AG09309 (cell line): ENCODE measurements around the gene TMEM175.

ENCODE experiments used
- DNase-seq: peaks from one replicate; pipeline ENCODE4 v3.0.0-alpha.2; 2010; ENCODE audit warnings: low read depth
- H3K4me3 ChIP-seq: 2 replicates; pipeline ENCODE4 v1.5.1; 2011; ENCODE audit warnings: mild to moderate bottlenecking, low read depth, low read length, moderate library complexity; ENCODE audit not compliant: control insufficient read depth
- CTCF ChIP-seq: IDR thresholded peaks from 2 replicates; pipeline ENCODE4 v1.5.1; 2011; ENCODE audit warnings: mild to moderate bottlenecking, low read depth, low read length, inconsistent platforms; ENCODE audit not compliant: insufficient read depth, control insufficient read depth; ENCODE audit errors: missing control alignments

Gene TMEM175

GRCh38 chr4:967113-968104, 35.1 kb downstream of the TMEM175 start:
- DNase-seq = no peak
- H3K4me3 ChIP-seq = no peak overlapping the region
- no peak for TF ChIP-seq CTCF

- H3K4me3 ChIP-seq = no peak overlapping the region
- no peak for DNase-seq
- TF ChIP-seq CTCF = no peak
These were observed 36.0 kb downstream of the TMEM175 start for GRCh38 chr4:968221-968620.

GRCh38 chr4:968621-969394, 36.5 kb downstream of the TMEM175 start:
- DNase-seq = no peak
- no peak overlapping the region for H3K4me3 ChIP-seq
- no peak for TF ChIP-seq CTCF

GRCh38 chr4:970046-970745, 37.9 kb downstream of the TMEM175 start:
- DNase-seq = no peak
- no peak overlapping the region for H3K4me3 ChIP-seq
- no peak for TF ChIP-seq CTCF

GRCh38 chr4:970854-971520, 38.7 kb downstream of the TMEM175 start:
- H3K4me3 ChIP-seq = no peak overlapping the region

More at GRCh38 chr4:970854-971520, 38.7 kb downstream of the TMEM175 start:
- TF ChIP-seq CTCF = no peak
- DNase-seq = no peak
